HCT116 (cell line): Measurements from ENCODE around the gene FCMR. TPM values are rescaled to one million over a fixed set of nuclear protein-coding genes. Genes with fewer than 3 reads are reported as not detected.

Experiments used
- ATAC-seq: fragments of 200-7000 bp; cut with Tn5 transposase; 2 replicates; pipeline ENCODE4 v1.9.1; 2020; ENCODE audit warnings: mild to moderate bottlenecking, moderate library complexity
- BruUV-seq: library from RNA; stranded (reverse); fragments of 400-500 nt; replicated peaks from 2 replicates; lab custom pipeline; 2021; lab: Mats Ljungman, UMichigan
- CTCF ChIA-PET: fragments of 300-600 bp; sonication (Branson Sonifier 250); formaldehyde crosslinking; loops from one replicate; lab custom pipeline; 2021; ENCODE audit warnings: antibody characterized with exemption; lab: Charles Lee
- POLR2A ChIA-PET: fragments of 300-600, 350-600 bp; sonication (Branson Sonifier 250); formaldehyde crosslinking; loops from one replicate; lab custom pipeline; 2021; ENCODE audit warnings: antibody characterized with exemption; lab: Charles Lee
- RAD21 ChIA-PET, 2 experiments: fragments of 300-600 bp; sonication (Branson Sonifier 250); formaldehyde crosslinking; loops; one replicate each; lab custom pipeline; 2023; ENCODE audit warnings: low total read pairs in 2 of 2; ENCODE audit not compliant: uncharacterized antibody in 2 of 2, unreplicated experiment in 2 of 2, low non-redundant PET in 1 of 2; lab: Charles Lee
- DNase-seq: peaks from one replicate; pipeline ENCODE4 v3.0.0-alpha.2; 2010; ENCODE audit warnings: low read depth, low spot score
- H2AFZ ChIP-seq: fragments of 200-600 bp; shearing (Covaris generic), sonication (generic); 2 replicates; pipeline ENCODE4 v1.6.1; 2017; ENCODE audit warnings: low read depth, mixed run types, mixed read lengths, antibody characterized with exemption, low read length; ENCODE audit not compliant: poor library complexity, severe bottlenecking
- H3K27ac ChIP-seq: 2 replicates; pipeline ENCODE4 v1.5.1; 2012; ENCODE audit warnings: low read depth, low read length
- H3K27me3 ChIP-seq: fragments of 200-600 bp; sonication (generic); 2 replicates; pipeline ENCODE4 v1.6.1; 2016; ENCODE audit warnings: mixed run types, low read length, mixed read lengths; ENCODE audit not compliant: insufficient read depth
- H3K36me3 ChIP-seq, 2 experiments: fragments of 200-500 bp in 1 of 2; fragments of 200-600 bp in 1 of 2; sonication (Bioruptor generic) in 1 of 2; sonication (generic) in 1 of 2; 2 replicates each; pipeline versions ENCODE4 v1.5.1 to v1.6.1; 2014 to 2016; ENCODE audit warnings: low read length in 2 of 2, inconsistent platforms in 1 of 2, mixed read lengths in 1 of 2, mixed run types in 1 of 2; ENCODE audit not compliant: insufficient read depth in 2 of 2, control insufficient read depth in 1 of 2
- H3K4me1 ChIP-seq, 2 experiments: fragments of 200-600 bp in 1 of 2; sonication (generic) in 1 of 2; 2 replicates each; pipeline versions ENCODE4 v1.5.1 to v1.6.1; 2012 to 2017; ENCODE audit warnings: low read length in 2 of 2, inconsistent platforms in 1 of 2, mild to moderate bottlenecking in 1 of 2, mixed read lengths in 1 of 2, mixed run types in 1 of 2, moderate library complexity in 1 of 2; ENCODE audit not compliant: insufficient read depth in 2 of 2, control insufficient read depth in 1 of 2
- H3K4me2 ChIP-seq: fragments of 200-600 bp; sonication (generic); 2 replicates; pipeline ENCODE4 v1.6.1; 2017; ENCODE audit warnings: mixed run types, low read length, mixed read lengths
- H3K4me3 ChIP-seq, 2 experiments: fragments of 200-600 bp in 1 of 2; sonication (generic) in 1 of 2; replicated peaks in 1 of 2; 2 replicates each; pipeline ENCODE4 v1.5.1; 2011 to 2016; ENCODE audit warnings: low read length in 2 of 2, control low read depth in 1 of 2, low read depth in 1 of 2, mild to moderate bottlenecking in 1 of 2, mixed read lengths in 1 of 2, mixed run types in 1 of 2
- H3K79me2 ChIP-seq: fragments of 200-600 bp; sonication (generic); 2 replicates; pipeline ENCODE4 v1.6.1; 2017; ENCODE audit warnings: mild to moderate bottlenecking, mixed run types, low read length, moderate library complexity, mixed read lengths; ENCODE audit not compliant: insufficient read depth
- H3K9ac ChIP-seq: fragments of 200-600 bp; sonication (generic); 2 replicates; pipeline ENCODE4 v1.6.1; 2016; ENCODE audit warnings: low read length, mixed read lengths
- H3K9me2 ChIP-seq: fragments of 200-600 bp; sonication (generic), shearing (Covaris generic); 2 replicates; pipeline ENCODE4 v1.6.1; 2017; ENCODE audit warnings: mixed run types, mild to moderate bottlenecking, moderate library complexity; ENCODE audit not compliant: insufficient read depth
- H3K9me3 ChIP-seq, 2 experiments: fragments of 200-500 bp in 1 of 2; fragments of 200-600 bp in 1 of 2; sonication (Bioruptor generic) in 1 of 2; sonication (generic) in 1 of 2; 2 replicates each; pipeline ENCODE4 v1.6.1; 2014 to 2017; ENCODE audit warnings: low read length in 2 of 2, mixed read lengths in 2 of 2, inconsistent platforms in 1 of 2, low read depth in 1 of 2, mild to moderate bottlenecking in 1 of 2, mixed run types in 1 of 2, moderate library complexity in 1 of 2; ENCODE audit not compliant: control insufficient read depth in 1 of 2, insufficient read depth in 1 of 2
- H4K20me1 ChIP-seq: fragments of 200-600 bp; sonication (generic), shearing (Covaris generic); 2 replicates; pipeline ENCODE4 v1.6.1; 2017; ENCODE audit warnings: mixed run types, mild to moderate bottlenecking, moderate library complexity; ENCODE audit not compliant: insufficient read depth
- CBX3 ChIP-seq: IDR thresholded peaks from 2 replicates; pipeline ENCODE4 v1.6.1; 2012; ENCODE audit warnings: low read depth
- CEBPB ChIP-seq: IDR thresholded peaks from 2 replicates; pipeline ENCODE4 v1.6.1; 2012; ENCODE audit warnings: low read depth
- CTCF ChIP-seq, 3 experiments: fragments of 200-600 bp in 1 of 3; sonication (generic) in 1 of 3; IDR thresholded peaks in 2 of 3; conservative IDR thresholded peaks in 1 of 3; 2 replicates each; pipeline ENCODE4 v1.5.1; 2012 to 2017; ENCODE audit warnings: low read depth in 2 of 3, low read length in 2 of 3, antibody characterized with exemption in 1 of 3, borderline replicate concordance in 1 of 3, control low read depth in 1 of 3, mild to moderate bottlenecking in 1 of 3, mixed read lengths in 1 of 3, mixed run types in 1 of 3, moderate library complexity in 1 of 3; ENCODE audit not compliant: insufficient read depth in 1 of 3
- EGR1 ChIP-seq: IDR thresholded peaks from 2 replicates; pipeline ENCODE4 v1.6.1; 2012; ENCODE audit warnings: low read depth
- EZH2 ChIP-seq: fragments of 200-600 bp; sonication (generic); IDR thresholded peaks from 2 replicates; pipeline ENCODE4 v1.6.1; 2017; ENCODE audit warnings: antibody characterized with exemption, mixed run types
- EZH2phosphoT487 ChIP-seq: fragments of 200-600 bp; IDR thresholded peaks from 2 replicates; pipeline ENCODE4 v1.6.1; 2018; ENCODE audit warnings: antibody characterized with exemption, borderline replicate concordance
- FOSL1 ChIP-seq: IDR thresholded peaks from 2 replicates; pipeline ENCODE4 v1.6.1; 2012; ENCODE audit warnings: low read depth
- JUND ChIP-seq: IDR thresholded peaks from 2 replicates; pipeline ENCODE4 v1.6.1; 2012
- POLR2AphosphoS5 ChIP-seq: IDR thresholded peaks from 2 replicates; pipeline ENCODE4 v1.6.1; 2011; ENCODE audit warnings: mild to moderate bottlenecking, low read depth, low read length, moderate library complexity
- SIN3A ChIP-seq: IDR thresholded peaks from 2 replicates; pipeline ENCODE4 v1.6.1; 2012; ENCODE audit warnings: low read depth
- SRF ChIP-seq: IDR thresholded peaks from 2 replicates; pipeline ENCODE4 v1.6.1; 2012; ENCODE audit warnings: low read depth
- intact Hi-C: fragments of 100-400 bp; cut with micrococcal nuclease; formaldehyde crosslinking; loops from 2 replicates; pipeline ENCODE4 v1.10.0; 2022
- total RNA-seq: library from RNA; stranded (reverse); gene quantifications from one replicate; pipeline ENCODE4 v1.2.1, GENCODE V29; 2021; ENCODE audit not compliant: unreplicated experiment
- TF ChIP-seq, protein P1 (sequence below): IDR thresholded peaks from 2 replicates; pipeline ENCODE4 v1.6.1; 2012
- TF ChIP-seq, protein P2 (sequence below): IDR thresholded peaks from 2 replicates; pipeline ENCODE4 v1.6.1; 2012; ENCODE audit warnings: low read depth
- TF ChIP-seq, protein P3 (sequence below): IDR thresholded peaks from 2 replicates; pipeline ENCODE4 v1.6.1; 2012

Gene FCMR
- total RNA-seq, 1 experiment from 2014 or later, result 0.61 TPM

DNA sequence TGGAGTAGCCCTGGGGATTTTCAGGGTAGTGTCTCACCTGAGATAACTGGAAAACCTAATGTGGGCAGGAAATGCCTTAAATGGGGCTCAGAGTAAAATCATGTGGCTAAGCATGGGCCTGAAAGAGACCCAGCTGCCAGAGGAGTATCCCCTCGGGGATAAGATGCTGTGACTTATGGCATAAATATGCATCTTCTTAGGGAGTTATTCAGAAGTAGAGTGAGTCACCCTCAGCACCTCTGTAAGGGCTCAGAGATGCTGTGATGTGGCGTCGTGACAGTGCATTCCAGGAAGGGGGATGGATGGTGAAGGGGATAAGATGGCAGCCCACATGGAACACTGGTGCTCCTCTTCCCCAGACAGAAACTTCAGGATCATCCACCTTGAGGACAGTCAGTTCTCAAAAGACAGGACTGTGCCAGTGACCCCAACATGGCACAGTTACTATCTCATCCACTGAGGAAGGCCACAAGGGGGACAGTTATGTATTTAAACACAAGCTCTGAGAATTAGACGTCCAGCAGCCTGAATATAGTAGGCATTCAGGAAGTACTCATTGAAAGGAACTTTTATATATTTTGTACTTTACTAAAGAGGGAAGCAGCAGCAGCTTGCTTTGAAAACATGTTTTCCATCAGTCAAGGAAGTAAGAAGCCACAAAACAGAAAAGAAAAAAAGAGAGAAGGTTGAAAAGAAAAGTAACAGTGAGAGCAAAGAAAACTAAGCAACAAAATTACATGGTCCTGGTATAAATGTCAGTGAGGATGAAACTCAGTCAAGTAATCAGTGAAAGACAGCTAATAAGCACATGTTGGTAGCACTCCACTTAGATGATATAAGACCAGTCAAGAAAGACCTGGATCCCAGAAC, 16.2 kb downstream of the FCMR start:
- no peaks in the 10 kb centered on the region for H3K79me2 ChIP-seq
- H3K4me2 ChIP-seq, result peak overlapping the region; percentile 41
- H3K4me1 ChIP-seq, result peaks cover 8 to 44% of the 10 kb centered on the region in 2 experiments
- H3K9me3 ChIP-seq, result no peaks in the 10 kb centered on the region
- no peak overlapping the region; the same call in 1 of the 2 replicates for H3K27ac ChIP-seq
- no peaks in the 10 kb centered on the region for H3K9me2 ChIP-seq
- TF ChIP-seq, protein P1, sequence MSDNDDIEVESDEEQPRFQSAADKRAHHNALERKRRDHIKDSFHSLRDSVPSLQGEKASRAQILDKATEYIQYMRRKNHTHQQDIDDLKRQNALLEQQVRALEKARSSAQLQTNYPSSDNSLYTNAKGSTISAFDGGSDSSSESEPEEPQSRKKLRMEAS, result no peak
- TF ChIP-seq EZH2, result no peak
- TF ChIP-seq EZH2phosphoT487, result no peak
- TF ChIP-seq CTCF (IDR thresholded peaks at IDR 0.05 in 2 of 3, conservative IDR thresholded peaks at IDR 0.05 in 1 of 3; ENCODE audit: borderline replicate concordance in 1 of 3, insufficient read depth in 1 of 3, low read depth in 2 of 3, low read length in 2 of 3), result no peak; a peak in 1 of 6 replicates
- TF ChIP-seq SRF, result peak; percentile 84
- TF ChIP-seq SIN3A, result no peak
- TF ChIP-seq, protein P2, sequence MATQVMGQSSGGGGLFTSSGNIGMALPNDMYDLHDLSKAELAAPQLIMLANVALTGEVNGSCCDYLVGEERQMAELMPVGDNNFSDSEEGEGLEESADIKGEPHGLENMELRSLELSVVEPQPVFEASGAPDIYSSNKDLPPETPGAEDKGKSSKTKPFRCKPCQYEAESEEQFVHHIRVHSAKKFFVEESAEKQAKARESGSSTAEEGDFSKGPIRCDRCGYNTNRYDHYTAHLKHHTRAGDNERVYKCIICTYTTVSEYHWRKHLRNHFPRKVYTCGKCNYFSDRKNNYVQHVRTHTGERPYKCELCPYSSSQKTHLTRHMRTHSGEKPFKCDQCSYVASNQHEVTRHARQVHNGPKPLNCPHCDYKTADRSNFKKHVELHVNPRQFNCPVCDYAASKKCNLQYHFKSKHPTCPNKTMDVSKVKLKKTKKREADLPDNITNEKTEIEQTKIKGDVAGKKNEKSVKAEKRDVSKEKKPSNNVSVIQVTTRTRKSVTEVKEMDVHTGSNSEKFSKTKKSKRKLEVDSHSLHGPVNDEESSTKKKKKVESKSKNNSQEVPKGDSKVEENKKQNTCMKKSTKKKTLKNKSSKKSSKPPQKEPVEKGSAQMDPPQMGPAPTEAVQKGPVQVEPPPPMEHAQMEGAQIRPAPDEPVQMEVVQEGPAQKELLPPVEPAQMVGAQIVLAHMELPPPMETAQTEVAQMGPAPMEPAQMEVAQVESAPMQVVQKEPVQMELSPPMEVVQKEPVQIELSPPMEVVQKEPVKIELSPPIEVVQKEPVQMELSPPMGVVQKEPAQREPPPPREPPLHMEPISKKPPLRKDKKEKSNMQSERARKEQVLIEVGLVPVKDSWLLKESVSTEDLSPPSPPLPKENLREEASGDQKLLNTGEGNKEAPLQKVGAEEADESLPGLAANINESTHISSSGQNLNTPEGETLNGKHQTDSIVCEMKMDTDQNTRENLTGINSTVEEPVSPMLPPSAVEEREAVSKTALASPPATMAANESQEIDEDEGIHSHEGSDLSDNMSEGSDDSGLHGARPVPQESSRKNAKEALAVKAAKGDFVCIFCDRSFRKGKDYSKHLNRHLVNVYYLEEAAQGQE, result no peak
- TF ChIP-seq EGR1, result no peak
- TF ChIP-seq, protein P3, sequence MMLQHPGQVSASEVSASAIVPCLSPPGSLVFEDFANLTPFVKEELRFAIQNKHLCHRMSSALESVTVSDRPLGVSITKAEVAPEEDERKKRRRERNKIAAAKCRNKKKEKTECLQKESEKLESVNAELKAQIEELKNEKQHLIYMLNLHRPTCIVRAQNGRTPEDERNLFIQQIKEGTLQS, result no peak
- no peak for TF ChIP-seq CEBPB
- TF ChIP-seq FOSL1, result peak; percentile 56; the same call in 1 of the 2 replicates
- no peak for TF ChIP-seq POLR2AphosphoS5
- TF ChIP-seq JUND, result peak; percentile 47; the same call in 1 of the 2 replicates
- no peak for TF ChIP-seq CBX3
- POLR2A ChIA-PET, result no interaction called here
- RAD21 ChIA-PET, result no interaction called here
- no peak overlapping the region for H3K9ac ChIP-seq
- CTCF ChIA-PET, result interaction anchor here (1.0 kb wide), 1 partner anchor 41 kb away, joined by 3 read pairs; no protein-coding TSS in a partner anchor
- H4K20me1 ChIP-seq, result no peaks in the 10 kb centered on the region
- intact Hi-C loops, result no loop called here
- H3K27me3 ChIP-seq, result no peaks in the 10 kb centered on the region
- no peaks in the 10 kb centered on the region for H3K36me3 ChIP-seq
- H3K4me3 ChIP-seq, result 0 out of 4 replicates have a peak overlapping the region, but pooled peaks of 1 of the 2 experiments have one; percentile 1
- DNase-seq, result peak; percentile 31
- no TSS peak for BruUV-seq
- ATAC-seq, result peak; percentile 59
- peak overlapping the region; percentile 82 for H2AFZ ChIP-seq
